ENCODE results near the gene TCF20.

The TCF20 gene

DNA sequence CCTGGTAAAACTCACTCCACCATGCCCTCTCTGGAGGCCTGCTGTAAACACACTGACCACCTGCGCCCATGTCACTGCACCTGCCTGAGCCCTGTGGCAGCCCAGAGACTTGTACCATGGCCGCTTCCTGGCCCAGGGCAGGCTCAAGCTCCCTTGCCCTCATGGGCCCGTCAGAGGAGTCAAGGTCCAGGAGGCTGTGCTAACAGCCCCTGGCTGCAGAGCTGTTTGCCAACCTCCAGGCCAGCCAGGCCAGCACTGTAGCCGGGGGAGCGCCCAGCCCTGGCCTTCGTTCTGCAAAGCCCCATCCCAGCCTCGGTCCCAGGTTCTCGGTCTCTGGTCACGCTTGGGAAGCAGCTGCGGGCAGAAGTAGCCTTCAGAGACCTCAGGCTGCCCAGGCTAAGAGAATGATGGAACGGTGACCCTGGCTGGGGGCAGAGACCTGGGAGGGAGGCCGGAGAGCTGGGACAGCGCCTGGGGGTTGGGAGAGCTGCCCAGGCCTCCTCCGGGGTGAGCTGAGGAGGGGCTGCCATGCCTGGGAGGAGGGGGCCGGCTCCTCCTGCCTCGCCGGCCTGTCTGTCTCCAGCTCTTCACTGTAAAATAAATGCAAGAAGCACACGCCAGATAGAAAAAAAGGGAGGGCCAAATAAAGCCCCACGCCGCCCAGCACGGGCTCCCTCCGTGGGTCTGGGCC lies 11.9 kb upstream of the TCF20 start:
- H3K4me3 ChIP-seq (replicated peaks; ENCODE audit: low read depth, low read length), result no peak overlapping the region
- no peak for TF ChIP-seq CTCF (IDR thresholded peaks at IDR 0.05; ENCODE audit: low read depth, low read length, missing control alignments)
- no peak for DNase-seq (ENCODE audit: extremely low read depth, low read depth)

DNA sequence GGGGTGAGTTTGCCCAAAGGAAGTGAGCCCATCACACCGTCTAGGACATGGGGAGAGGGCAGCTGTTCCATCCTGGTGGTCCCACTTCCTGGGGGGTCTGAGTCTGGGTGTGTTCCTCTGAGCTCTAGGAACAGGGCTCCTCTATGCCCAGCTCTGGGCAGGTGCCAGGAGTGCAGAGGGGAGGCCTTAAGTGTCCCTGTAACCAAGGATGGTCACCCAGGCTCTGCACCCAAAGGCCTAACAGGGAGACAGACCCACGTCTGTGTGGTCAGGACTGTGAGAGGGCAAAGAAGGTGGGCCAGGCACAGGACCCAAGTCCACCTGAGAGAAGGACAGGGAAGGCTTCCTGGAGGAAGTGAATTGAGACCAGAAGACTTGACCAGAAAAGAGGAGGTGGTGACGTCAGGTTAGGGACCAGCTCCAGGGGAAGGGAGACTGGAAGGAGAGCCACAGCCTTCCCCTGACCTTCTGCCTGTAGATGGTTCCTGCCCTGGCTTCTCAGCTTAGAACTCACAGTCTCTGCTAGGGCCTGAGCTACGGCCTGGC lies 11.3 kb upstream of the TCF20 start:
- no peak for TF ChIP-seq CTCF (IDR thresholded peaks at IDR 0.05; ENCODE audit: low read depth, low read length, missing control alignments)

GRCh38 chr22:42281284-42281683 lies 10.8 kb upstream of the TCF20 start:
- no peak for DNase-seq (ENCODE audit: extremely low read depth, low read depth)
- H3K4me3 ChIP-seq (replicated peaks; ENCODE audit: low read depth, low read length), result no peak overlapping the region
- no peak for TF ChIP-seq CTCF (IDR thresholded peaks at IDR 0.05; ENCODE audit: low read depth, low read length, missing control alignments)

More for the DNA sequence above, 11.3 kb upstream of the TCF20 start:
- DNase-seq (ENCODE audit: extremely low read depth, low read depth), result no peak
- no peak overlapping the region for H3K4me3 ChIP-seq (replicated peaks; ENCODE audit: low read depth, low read length)

DNA sequence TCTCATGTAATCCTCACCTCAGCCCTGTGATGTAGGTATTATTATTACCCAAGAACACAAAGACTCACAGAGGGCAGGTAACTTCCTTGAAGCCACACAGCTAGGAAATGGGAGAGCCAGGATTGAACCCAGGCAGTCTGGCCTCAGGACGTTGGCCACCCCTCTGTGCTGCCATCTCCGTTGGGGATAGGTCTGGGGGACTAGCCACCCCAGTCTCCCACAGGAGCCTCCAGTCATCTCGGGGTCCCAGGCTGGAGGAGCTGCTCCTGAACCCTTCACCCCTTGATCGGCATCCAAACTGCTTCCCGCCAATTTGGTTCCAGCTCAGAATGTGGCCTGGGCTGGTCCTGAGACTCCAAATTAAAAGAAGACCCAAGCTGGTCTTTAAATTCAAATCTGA lies 10.4 kb upstream of the TCF20 start:
- no peak for TF ChIP-seq CTCF (IDR thresholded peaks at IDR 0.05; ENCODE audit: low read depth, low read length, missing control alignments)
- DNase-seq (ENCODE audit: extremely low read depth, low read depth), result no peak
- no peak overlapping the region for H3K4me3 ChIP-seq (replicated peaks; ENCODE audit: low read depth, low read length)

DNA sequence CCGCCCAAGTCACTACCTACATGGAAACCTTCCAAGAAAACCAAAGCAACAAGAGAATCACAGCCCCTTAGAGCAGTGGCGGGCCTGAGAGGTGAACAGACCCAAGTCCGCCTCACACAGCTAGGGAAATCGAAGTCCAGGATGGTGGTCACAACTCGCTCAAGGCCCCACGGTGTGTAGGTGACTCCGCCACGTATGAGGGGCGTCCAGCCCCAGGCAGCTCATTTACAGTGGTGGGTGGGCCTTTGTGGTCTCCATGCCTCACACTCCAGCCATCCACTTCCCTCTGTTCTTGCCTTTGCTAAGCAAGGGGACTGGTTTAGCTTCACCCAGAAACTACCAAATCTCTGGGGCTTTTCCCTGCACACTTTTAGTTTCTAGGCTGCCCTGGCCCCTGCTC lies 9.7 kb upstream of the TCF20 start:
- H3K4me3 ChIP-seq (replicated peaks; ENCODE audit: low read depth, low read length), result no peak overlapping the region
- no peak for TF ChIP-seq CTCF (IDR thresholded peaks at IDR 0.05; ENCODE audit: low read depth, low read length, missing control alignments)
- no peak for DNase-seq (ENCODE audit: extremely low read depth, low read depth)

DNA sequence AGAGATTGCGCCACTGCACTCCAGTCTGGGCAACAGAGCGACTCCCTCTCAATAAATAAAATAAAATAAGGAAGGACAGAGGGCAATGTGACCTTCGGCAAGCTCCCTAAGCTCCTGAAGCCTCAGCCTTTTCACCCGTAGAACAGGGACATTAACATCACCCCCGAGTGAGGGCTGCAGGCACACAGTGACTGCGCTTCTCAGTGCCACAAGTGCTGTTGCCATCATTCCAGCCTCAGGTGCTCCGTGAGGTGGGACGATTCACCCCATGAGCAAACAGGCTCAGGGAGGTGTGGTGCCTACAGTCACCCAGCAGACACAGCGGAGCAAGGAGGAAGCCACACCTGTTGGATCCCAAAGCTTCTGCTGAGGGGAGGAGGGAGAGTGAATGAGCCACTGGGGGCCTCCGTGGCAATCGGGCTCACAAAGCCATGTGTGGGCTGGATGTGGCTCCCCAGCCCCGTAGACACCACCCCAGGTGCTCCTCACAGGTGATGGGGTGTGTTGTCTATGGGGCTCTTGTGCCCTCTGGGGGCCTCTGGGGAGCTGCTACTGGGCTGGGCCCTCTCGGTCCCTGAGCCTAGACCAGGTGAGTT lies 9.1 kb upstream of the TCF20 start:
- no peak overlapping the region for H3K4me3 ChIP-seq (replicated peaks; ENCODE audit: low read depth, low read length)
- no peak for DNase-seq (ENCODE audit: extremely low read depth, low read depth)
- TF ChIP-seq CTCF (IDR thresholded peaks at IDR 0.05; ENCODE audit: low read depth, low read length, missing control alignments), result no peak
